ENCODE data around the gene USP46. TPM values are rescaled to one million over a fixed set of nuclear protein-coding genes. Genes with fewer than 3 reads are reported as not detected.

The USP46 gene
- total RNA-seq, 2 experiments from 2014 or later: 13.1 to 15.0 TPM

- H3K9me3 Mint-ChIP-seq: peaks cover 11% of the 10 kb centered on the region
- no peaks in the 10 kb centered on the region for H3K27me3 Mint-ChIP-seq
- POLR2A ChIA-PET: interaction anchor here (1.5 to 2.7 kb wide), 2 partner anchors 9 to 64 kb away, joined by 5 to 16 read pairs; partner anchors contain the start of gene USP46
- CTCF ChIA-PET: interaction anchor here (0.8 to 1.2 kb wide), 4 partner anchors 9 to 32 kb away, joined by 3 to 5 read pairs (median 4); no protein-coding TSS in a partner anchor
- no peak overlapping the region for H3K4me3 Mint-ChIP-seq
- H3K4me1 Mint-ChIP-seq: peaks cover 30% of the 10 kb centered on the region
- no peak for DNase-seq
- H3K36me3 Mint-ChIP-seq (ENCODE audit: low read depth): peaks cover 38% of the 10 kb centered on the region
- no peak overlapping the region for H3K27ac Mint-ChIP-seq
These were observed 10.3 kb downstream of the USP46 start for GRCh38 chr4:52648836-52649235.

GRCh38 chr4:52646741-52647140 lies 12.4 kb downstream of the USP46 start:
- CTCF ChIA-PET: no interaction called here
- Mint-ChIP-seq H3K4me1 (peaks cover 28% of the 10 kb centered on the region), H3K4me3 (no peak overlapping the region), H3K27ac (no peak overlapping the region), H3K36me3 (ENCODE audit: low read depth) (peaks cover 29% of the 10 kb centered on the region), H3K9me3 (peaks cover 8% of the 10 kb centered on the region), H3K27me3 (peaks cover 2% of the 10 kb centered on the region)
- POLR2A ChIA-PET: no interaction called here
- DNase-seq: no peak

GRCh38 chr4:52646096-52646495 lies 13.0 kb downstream of the USP46 start:
- no peak for DNase-seq
- Mint-ChIP-seq H3K36me3 (ENCODE audit: low read depth) (peaks cover 28% of the 10 kb centered on the region), H3K27ac (no peak overlapping the region), H3K4me3 (no peak overlapping the region), H3K27me3 (peaks cover 2% of the 10 kb centered on the region), H3K4me1 (peaks cover 30% of the 10 kb centered on the region), H3K9me3 (peaks cover 8% of the 10 kb centered on the region)
- ChIA-PET CTCF (interaction anchor here (1.1 kb wide), 1 partner anchor 71 kb away, joined by 3 read pairs; no protein-coding TSS in a partner anchor), POLR2A (no interaction called here)

- POLR2A ChIA-PET: no interaction called here
- DNase-seq: no peak
- no peak overlapping the region for H3K27ac Mint-ChIP-seq
- peaks cover 2% of the 10 kb centered on the region for H3K27me3 Mint-ChIP-seq
- H3K9me3 Mint-ChIP-seq: peaks cover 7% of the 10 kb centered on the region
- H3K4me3 Mint-ChIP-seq: no peak overlapping the region
- H3K36me3 Mint-ChIP-seq (ENCODE audit: low read depth): peaks cover 27% of the 10 kb centered on the region
- CTCF ChIA-PET: interaction anchor here (1.1 kb wide), 1 partner anchor 72 kb away, joined by 3 read pairs; no protein-coding TSS in a partner anchor
- peaks cover 32% of the 10 kb centered on the region for H3K4me1 Mint-ChIP-seq
These were observed 13.8 kb downstream of the USP46 start for GRCh38 chr4:52645300-52645699.

GRCh38 chr4:52643785-52644244 lies 15.3 kb downstream of the USP46 start:
- DNase-seq: no peak
- Mint-ChIP-seq H3K4me3 (no peak overlapping the region), H3K36me3 (ENCODE audit: low read depth) (peaks cover 14% of the 10 kb centered on the region), H3K4me1 (peaks cover 22% of the 10 kb centered on the region), H3K27ac (no peak overlapping the region), H3K27me3 (peaks cover 2% of the 10 kb centered on the region), H3K9me3 (no peaks in the 10 kb centered on the region)
- ChIA-PET POLR2A (interaction anchor here (1.2 kb wide), 1 partner anchor 68 kb away, joined by 4 read pairs; no protein-coding TSS in a partner anchor), CTCF (interaction anchor here (1.1 kb wide), 1 partner anchor 20 kb away, joined by 3 read pairs; no protein-coding TSS in a partner anchor)

GRCh38 chr4:52643190-52643589 lies 15.9 kb downstream of the USP46 start:
- ChIA-PET CTCF (interaction anchor here (1.1 kb wide), 1 partner anchor 21 kb away, joined by 3 read pairs; no protein-coding TSS in a partner anchor), POLR2A (interaction anchor here (1.2 kb wide), 1 partner anchor 68 kb away, joined by 4 read pairs; no protein-coding TSS in a partner anchor)
- Mint-ChIP-seq H3K4me1 (peaks cover 19% of the 10 kb centered on the region), H3K9me3 (no peaks in the 10 kb centered on the region), H3K4me3 (no peak overlapping the region), H3K27ac (no peak overlapping the region), H3K27me3 (peaks cover 2% of the 10 kb centered on the region), H3K36me3 (ENCODE audit: low read depth) (peaks cover 10% of the 10 kb centered on the region)
- DNase-seq: no peak

GRCh38 chr4:52641854-52642563 lies 17.1 kb downstream of the USP46 start:
- ChIA-PET POLR2A (no interaction called here), CTCF (no interaction called here)
- Mint-ChIP-seq H3K4me1 (peaks cover 25% of the 10 kb centered on the region), H3K36me3 (ENCODE audit: low read depth) (peaks cover 13% of the 10 kb centered on the region), H3K27me3 (peaks cover 2% of the 10 kb centered on the region), H3K4me3 (no peak overlapping the region), H3K27ac (no peak overlapping the region), H3K9me3 (no peaks in the 10 kb centered on the region)
- no peak for DNase-seq

- H3K27me3 Mint-ChIP-seq: peaks cover 2% of the 10 kb centered on the region
- no peak overlapping the region for H3K4me3 Mint-ChIP-seq
- DNase-seq: no peak
- no peaks in the 10 kb centered on the region for H3K9me3 Mint-ChIP-seq
- H3K27ac Mint-ChIP-seq: no peak overlapping the region
- peaks cover 12% of the 10 kb centered on the region for H3K36me3 Mint-ChIP-seq (ENCODE audit: low read depth)
- CTCF ChIA-PET: no interaction called here
- POLR2A ChIA-PET: no interaction called here
- H3K4me1 Mint-ChIP-seq: peaks cover 25% of the 10 kb centered on the region
These were observed 18.1 kb downstream of the USP46 start for GRCh38 chr4:52640808-52641565.

- ChIA-PET POLR2A (no interaction called here), CTCF (no interaction called here)
- Mint-ChIP-seq H3K27ac (no peak overlapping the region), H3K4me1 (peaks cover 25% of the 10 kb centered on the region), H3K4me3 (no peak overlapping the region), H3K36me3 (ENCODE audit: low read depth) (peaks cover 14% of the 10 kb centered on the region), H3K9me3 (peaks cover 3% of the 10 kb centered on the region), H3K27me3 (peaks cover 2% of the 10 kb centered on the region)
- DNase-seq: no peak
These were observed 20.4 kb downstream of the USP46 start for GRCh38 chr4:52638717-52639116.

GRCh38 chr4:52637116-52637515 lies 22.0 kb downstream of the USP46 start:
- Mint-ChIP-seq H3K4me1 (peaks cover 21% of the 10 kb centered on the region), H3K27me3 (no peaks in the 10 kb centered on the region), H3K9me3 (peaks cover 3% of the 10 kb centered on the region), H3K36me3 (ENCODE audit: low read depth) (peaks cover 14% of the 10 kb centered on the region), H3K4me3 (no peak overlapping the region), H3K27ac (no peak overlapping the region)
- POLR2A ChIA-PET: no interaction called here
- CTCF ChIA-PET: interaction anchor here (1.2 kb wide), 1 partner anchor 49 kb away, joined by 3 read pairs; no protein-coding TSS in a partner anchor
- DNase-seq: no peak

GRCh38 chr4:52635560-52635959 lies 23.5 kb downstream of the USP46 start:
- Mint-ChIP-seq H3K4me3 (no peak overlapping the region), H3K27me3 (no peaks in the 10 kb centered on the region), H3K4me1 (peaks cover 7% of the 10 kb centered on the region), H3K27ac (no peak overlapping the region), H3K9me3 (peaks cover 3% of the 10 kb centered on the region), H3K36me3 (ENCODE audit: low read depth) (peaks cover 18% of the 10 kb centered on the region)
- no peak for DNase-seq
- ChIA-PET CTCF (interaction anchor here (0.7 kb wide), 1 partner anchor 10 kb away, joined by 3 read pairs; no protein-coding TSS in a partner anchor), POLR2A (no interaction called here)

GRCh38 chr4:52635130-52635529 lies 24.0 kb downstream of the USP46 start:
- ChIA-PET CTCF (interaction anchor here (0.6 kb wide), 1 partner anchor 23 kb away, joined by 3 read pairs; no protein-coding TSS in a partner anchor), POLR2A (no interaction called here)
- Mint-ChIP-seq H3K27me3 (no peaks in the 10 kb centered on the region), H3K9me3 (peaks cover 3% of the 10 kb centered on the region), H3K4me3 (no peak overlapping the region), H3K4me1 (peaks cover 7% of the 10 kb centered on the region), H3K27ac (no peak overlapping the region), H3K36me3 (ENCODE audit: low read depth) (peaks cover 20% of the 10 kb centered on the region)
- no peak for DNase-seq

GRCh38 chr4:52633846-52634245 lies 25.3 kb downstream of the USP46 start:
- peaks cover 20% of the 10 kb centered on the region for H3K36me3 Mint-ChIP-seq (ENCODE audit: low read depth)
- H3K4me3 Mint-ChIP-seq: no peak overlapping the region
- peaks cover 7% of the 10 kb centered on the region for H3K4me1 Mint-ChIP-seq
- no peak for DNase-seq
- CTCF ChIA-PET: no interaction called here
- H3K27ac Mint-ChIP-seq: no peak overlapping the region
- peaks cover 3% of the 10 kb centered on the region for H3K9me3 Mint-ChIP-seq
- H3K27me3 Mint-ChIP-seq: no peaks in the 10 kb centered on the region
- POLR2A ChIA-PET: no interaction called here

Measured in activated CD4-positive, alpha-beta memory T cell treated with anti-CD3 and anti-CD28 coated beads, Interleukin-2, amount 10 ng/mL, durations not matched to agents 7 days and 5 days (primary cell).